HEK293 (cell line): ENCODE results near the gene IL16.
A peak's percentile ranks its signal among the peaks of the same experiment; 100 is the strongest.

Experiments used
- CTCF ChIA-PET: fragments of 350-600 bp; formaldehyde crosslinking; extraction: SDS; loops from one replicate; lab custom pipeline; 2021; ENCODE audit warnings: antibody characterized with exemption; lab: Yijun Ruan, JAX
- POLR2A ChIA-PET: fragments of 300-600 bp; formaldehyde crosslinking; extraction: SDS; loops from one replicate; lab custom pipeline; 2020; ENCODE audit warnings: antibody characterized with exemption, inconsistent platforms; lab: Yijun Ruan, JAX
- H3K27ac ChIP-seq: fragments of 200-500 bp; sonication (Bioruptor generic); 2 replicates; pipeline ENCODE4 v1.5.1; 2014; ENCODE audit warnings: low read depth, low read length, control low read depth, inconsistent platforms; ENCODE audit errors: extremely low read depth
- H3K36me3 ChIP-seq, 2 experiments: fragments of 200-500 bp in 1 of 2; sonication (Bioruptor generic) in 1 of 2; 1 replicate in 1 of 2; 2 replicates in 1 of 2; pipeline ENCODE4 v1.5.1; 2014 to 2017; ENCODE audit warnings: inconsistent platforms in 2 of 2, low read length in 2 of 2; ENCODE audit not compliant: control insufficient read depth in 2 of 2, insufficient read depth in 1 of 2
- H3K4me1 ChIP-seq: fragments of 200-500 bp; sonication (Bioruptor generic); 2 replicates; pipeline ENCODE4 v1.5.1; 2014; ENCODE audit warnings: mild to moderate bottlenecking, low read length, inconsistent platforms; ENCODE audit not compliant: control insufficient read depth, insufficient read depth
- H3K4me3 ChIP-seq: 2 replicates; pipeline ENCODE4 v1.5.1; 2011; ENCODE audit warnings: low read depth, mild to moderate bottlenecking, control low read depth, low read length, moderate library complexity
- H3K9me3 ChIP-seq: fragments of 200-500 bp; sonication (Bioruptor generic); 2 replicates; pipeline ENCODE4 v1.5.1; 2014; ENCODE audit warnings: low read depth, low read length, inconsistent platforms; ENCODE audit not compliant: control insufficient read depth, insufficient read depth
- INSM2 ChIP-seq: fragments of 450-650 bp; formaldehyde crosslinking; IDR thresholded peaks from 2 replicates; pipeline ENCODE4 v1.5.1; 2016; ENCODE audit warnings: missing biosample characterization, missing genetic modification characterization
- KLF9 ChIP-seq: fragments of 450-650 bp; formaldehyde crosslinking; IDR thresholded peaks from 2 replicates; pipeline ENCODE4 v1.5.1; 2016; ENCODE audit warnings: missing biosample characterization, missing genetic modification characterization, low read depth
- OSR2 ChIP-seq: fragments of 450-650 bp; formaldehyde crosslinking; IDR thresholded peaks from 2 replicates; pipeline ENCODE4 v1.5.1; 2016; ENCODE audit warnings: missing biosample characterization, missing genetic modification characterization
- SETDB1 ChIP-seq: IDR thresholded peaks from one replicate; pipeline ENCODE4 v1.6.1; 2017; ENCODE audit warnings: mild to moderate bottlenecking, low read length, moderate library complexity, mixed read lengths; ENCODE audit not compliant: insufficient read length
- ZBTB11 ChIP-seq: fragments of 450-650 bp; formaldehyde crosslinking; conservative IDR thresholded peaks from 2 replicates; pipeline ENCODE4 v1.5.1; 2016; ENCODE audit warnings: low read depth, missing biosample characterization, missing genetic modification characterization
- ZBTB48 ChIP-seq: fragments of 450-650 bp; formaldehyde crosslinking; IDR thresholded peaks from 2 replicates; pipeline ENCODE4 v1.5.1; 2016; ENCODE audit warnings: missing biosample characterization, missing genetic modification characterization
- ZBTB7A ChIP-seq: fragments of 450-650 bp; formaldehyde crosslinking; IDR thresholded peaks from 2 replicates; pipeline ENCODE4 v1.5.1; 2016; ENCODE audit warnings: low read depth, missing biosample characterization, missing genetic modification characterization
- ZFP3 ChIP-seq: fragments of 450-650 bp; formaldehyde crosslinking; IDR thresholded peaks from 2 replicates; pipeline ENCODE4 v1.5.1; 2016; ENCODE audit warnings: low read depth, missing biosample characterization, missing genetic modification characterization
- ZNF214 ChIP-seq: fragments of 450-650 bp; formaldehyde crosslinking; IDR thresholded peaks from 2 replicates; pipeline ENCODE4 v1.5.1; 2017; ENCODE audit warnings: missing biosample characterization, mild to moderate bottlenecking, missing genetic modification characterization, borderline replicate concordance
- ZNF223 ChIP-seq: fragments of 450-650 bp; formaldehyde crosslinking; IDR thresholded peaks from 2 replicates; pipeline ENCODE4 v1.5.1; 2016; ENCODE audit warnings: missing biosample characterization, missing genetic modification characterization
- ZNF266 ChIP-seq: fragments of 450-650 bp; formaldehyde crosslinking; IDR thresholded peaks from 2 replicates; pipeline ENCODE4 v1.5.1; 2016; ENCODE audit warnings: missing biosample characterization, missing genetic modification characterization, low read depth
- ZNF302 ChIP-seq: fragments of 450-650 bp; formaldehyde crosslinking; IDR thresholded peaks from 2 replicates; pipeline ENCODE4 v1.5.1; 2016; ENCODE audit warnings: missing biosample characterization, missing genetic modification characterization, low read depth
- ZNF354C ChIP-seq: fragments of 450-650 bp; formaldehyde crosslinking; IDR thresholded peaks from 2 replicates; pipeline ENCODE4 v1.5.1; 2016; ENCODE audit warnings: missing biosample characterization, missing genetic modification characterization, low read depth, borderline replicate concordance
- ZNF423 ChIP-seq: fragments of 450-650 bp; formaldehyde crosslinking; IDR thresholded peaks from 2 replicates; pipeline ENCODE4 v1.5.1; 2016; ENCODE audit warnings: missing biosample characterization, missing genetic modification characterization
- ZNF433 ChIP-seq: fragments of 450-650 bp; formaldehyde crosslinking; IDR thresholded peaks from 2 replicates; pipeline ENCODE4 v1.5.1; 2016; ENCODE audit warnings: missing biosample characterization, missing genetic modification characterization, low read depth
- ZNF530 ChIP-seq: fragments of 450-650 bp; formaldehyde crosslinking; IDR thresholded peaks from 2 replicates; pipeline ENCODE4 v1.5.1; 2016; ENCODE audit warnings: low read depth, missing biosample characterization, missing genetic modification characterization
- ZNF548 ChIP-seq: fragments of 450-650 bp; formaldehyde crosslinking; IDR thresholded peaks from 2 replicates; pipeline ENCODE4 v1.5.1; 2016; ENCODE audit warnings: missing biosample characterization, missing genetic modification characterization
- ZNF555 ChIP-seq: fragments of 450-650 bp; formaldehyde crosslinking; conservative IDR thresholded peaks from 2 replicates; pipeline ENCODE4 v1.5.1; 2017; ENCODE audit warnings: missing biosample characterization, mild to moderate bottlenecking, missing genetic modification characterization, inconsistent platforms
- ZNF571 ChIP-seq: fragments of 450-650 bp; formaldehyde crosslinking; IDR thresholded peaks from 2 replicates; pipeline ENCODE4 v1.5.0; 2017; ENCODE audit warnings: missing biosample characterization, missing genetic modification characterization
- ZNF596 ChIP-seq: fragments of 450-650 bp; IDR thresholded peaks from 2 replicates; pipeline ENCODE4 v1.5.0; 2018; ENCODE audit warnings: missing biosample characterization, mild to moderate bottlenecking, missing genetic modification characterization, moderate library complexity
- ZNF600 ChIP-seq: fragments of 450-650 bp; formaldehyde crosslinking; IDR thresholded peaks from 2 replicates; pipeline ENCODE4 v1.5.1; 2016; ENCODE audit warnings: missing biosample characterization, missing genetic modification characterization
- ZNF610 ChIP-seq: fragments of 450-650 bp; formaldehyde crosslinking; IDR thresholded peaks from 2 replicates; pipeline ENCODE4 v1.5.1; 2016; ENCODE audit warnings: missing biosample characterization, missing genetic modification characterization, borderline replicate concordance
- ZNF624 ChIP-seq: fragments of 450-650 bp; formaldehyde crosslinking; IDR thresholded peaks from 2 replicates; pipeline ENCODE4 v1.5.1; 2017; ENCODE audit warnings: missing biosample characterization, missing genetic modification characterization
- ZNF629 ChIP-seq: fragments of 450-650 bp; formaldehyde crosslinking; IDR thresholded peaks from 2 replicates; pipeline ENCODE4 v1.5.1; 2017; ENCODE audit warnings: missing biosample characterization, missing genetic modification characterization
- ZNF639 ChIP-seq: fragments of 450-650 bp; formaldehyde crosslinking; IDR thresholded peaks from 2 replicates; pipeline ENCODE4 v1.5.1; 2016; ENCODE audit warnings: missing biosample characterization, missing genetic modification characterization
- ZNF658 ChIP-seq: fragments of 450-650 bp; formaldehyde crosslinking; IDR thresholded peaks from 2 replicates; pipeline ENCODE4; 2016; ENCODE audit warnings: missing biosample characterization, missing genetic modification characterization
- ZNF747 ChIP-seq: fragments of 450-650 bp; formaldehyde crosslinking; IDR thresholded peaks from 2 replicates; pipeline ENCODE4 v1.5.1; 2016; ENCODE audit warnings: missing biosample characterization, missing genetic modification characterization
- TF ChIP-seq, protein P1 (sequence below): fragments of 450-650 bp; formaldehyde crosslinking; IDR thresholded peaks from 2 replicates; pipeline ENCODE4 v1.5.1; 2016; ENCODE audit warnings: missing biosample characterization, missing genetic modification characterization
- TF ChIP-seq, protein P2 (sequence below): fragments of 450-650 bp; formaldehyde crosslinking; IDR thresholded peaks from 2 replicates; pipeline ENCODE4 v1.5.1; 2017; ENCODE audit warnings: missing biosample characterization, mild to moderate bottlenecking, missing genetic modification characterization, moderate library complexity

Gene IL16

DNA sequence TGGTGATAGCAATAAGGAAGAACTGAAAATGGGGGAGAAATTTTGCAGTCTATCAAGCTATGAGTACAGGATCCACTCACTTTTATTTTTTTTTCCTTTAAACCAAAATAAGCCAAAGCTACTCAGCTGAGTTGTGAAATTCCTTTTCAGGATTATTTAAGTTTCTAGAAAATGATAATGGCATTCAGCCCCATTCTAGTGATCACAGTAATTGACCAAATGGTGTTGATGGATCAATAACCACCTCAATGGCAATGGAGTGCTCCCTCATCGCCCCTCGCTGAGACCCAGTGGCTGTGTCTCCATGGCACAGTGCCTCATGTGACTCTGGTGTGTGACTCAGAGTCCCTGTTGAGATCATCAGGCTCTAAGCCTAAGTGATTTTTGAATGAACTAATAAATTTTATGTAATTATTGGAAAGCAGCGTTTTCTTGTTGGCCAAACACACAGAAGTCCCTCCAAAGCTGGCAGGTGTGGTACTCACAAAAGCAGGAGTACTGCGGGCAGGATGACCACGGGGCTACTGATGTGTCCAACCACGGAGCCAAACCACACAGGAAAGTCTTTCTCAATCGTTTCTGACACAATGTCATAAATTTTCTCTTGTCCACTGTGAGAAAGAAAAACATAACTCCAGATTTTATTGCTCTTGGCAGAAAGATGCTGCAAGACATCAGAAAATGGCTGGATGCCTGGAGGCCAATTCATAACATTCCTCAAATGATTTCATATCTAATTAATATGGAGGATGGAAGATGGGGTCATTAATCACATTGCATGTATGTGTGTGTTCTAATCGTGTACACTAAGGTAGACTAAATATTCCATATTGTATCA, 141.7 kb downstream of the IL16 start:
- Histone ChIP-seq H3K4me3 (no peak overlapping the region), H3K4me1 (peaks cover 5% of the 10 kb centered on the region; the same call in 1 of the 2 replicates), H3K9me3 (no peaks in the 10 kb centered on the region), H3K36me3 (no peaks in the 10 kb centered on the region), H3K27ac (no peak overlapping the region; the same call in 1 of the 2 replicates)
- ChIA-PET POLR2A (no interaction called here), CTCF (interaction anchor here (1.9 to 3.1 kb wide), 4 partner anchors 12 to 72 kb away, joined by 4 to 17 read pairs (median 8); no protein-coding TSS in a partner anchor)
- TF ChIP-seq ZNF302 (tag by site-specific recombination) = no peak
- peak; percentile 79 for TF ChIP-seq ZNF629 (tag by site-specific recombination)
- TF ChIP-seq ZNF266 = no peak
- TF ChIP-seq INSM2 (tag by site-specific recombination) = peak; percentile 55; the same call in 1 of the 2 replicates
- TF ChIP-seq, protein P1, sequence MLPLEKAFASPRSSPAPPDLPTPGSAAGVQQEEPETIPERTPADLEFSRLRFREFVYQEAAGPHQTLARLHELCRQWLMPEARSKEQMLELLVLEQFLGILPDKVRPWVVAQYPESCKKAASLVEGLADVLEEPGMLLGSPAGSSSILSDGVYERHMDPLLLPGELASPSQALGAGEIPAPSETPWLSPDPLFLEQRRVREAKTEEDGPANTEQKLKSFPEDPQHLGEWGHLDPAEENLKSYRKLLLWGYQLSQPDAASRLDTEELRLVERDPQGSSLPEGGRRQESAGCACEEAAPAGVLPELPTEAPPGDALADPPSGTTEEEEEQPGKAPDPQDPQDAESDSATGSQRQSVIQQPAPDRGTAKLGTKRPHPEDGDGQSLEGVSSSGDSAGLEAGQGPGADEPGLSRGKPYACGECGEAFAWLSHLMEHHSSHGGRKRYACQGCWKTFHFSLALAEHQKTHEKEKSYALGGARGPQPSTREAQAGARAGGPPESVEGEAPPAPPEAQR = no peak
- TF ChIP-seq ZNF354C = no peak
- no peak for TF ChIP-seq ZNF610
- no peak for TF ChIP-seq ZNF530 (tag by site-specific recombination)
- TF ChIP-seq ZBTB11 = no peak
- TF ChIP-seq ZNF555 (tag by site-specific recombination) = no peak
- TF ChIP-seq ZNF223 (tag by site-specific recombination) = no peak
- no peak for TF ChIP-seq ZNF658 (tag by site-specific recombination)
- no peak for TF ChIP-seq SETDB1
- no peak for TF ChIP-seq ZBTB48 (tag by site-specific recombination)
- no peak for TF ChIP-seq ZNF747
- TF ChIP-seq, protein P2, sequence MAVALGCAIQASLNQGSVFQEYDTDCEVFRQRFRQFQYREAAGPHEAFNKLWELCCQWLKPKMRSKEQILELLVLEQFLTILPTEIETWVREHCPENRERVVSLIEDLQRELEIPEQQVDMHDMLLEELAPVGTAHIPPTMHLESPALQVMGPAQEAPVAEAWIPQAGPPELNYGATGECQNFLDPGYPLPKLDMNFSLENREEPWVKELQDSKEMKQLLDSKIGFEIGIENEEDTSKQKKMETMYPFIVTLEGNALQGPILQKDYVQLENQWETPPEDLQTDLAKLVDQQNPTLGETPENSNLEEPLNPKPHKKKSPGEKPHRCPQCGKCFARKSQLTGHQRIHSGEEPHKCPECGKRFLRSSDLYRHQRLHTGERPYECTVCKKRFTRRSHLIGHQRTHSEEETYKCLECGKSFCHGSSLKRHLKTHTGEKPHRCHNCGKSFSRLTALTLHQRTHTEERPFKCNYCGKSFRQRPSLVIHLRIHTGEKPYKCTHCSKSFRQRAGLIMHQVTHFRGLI = peak; percentile 65; the same call in 1 of the 2 replicates
- no peak for TF ChIP-seq ZNF433
- peak; percentile 18; the same call in 1 of the 2 replicates for TF ChIP-seq ZNF600 (tag by site-specific recombination)
- TF ChIP-seq ZNF639 (tag by site-specific recombination) = peak; percentile 38; the same call in 1 of the 2 replicates
- no peak for TF ChIP-seq KLF9
- TF ChIP-seq ZNF624 (tag by site-specific recombination) = no peak
- no peak for TF ChIP-seq ZNF423
- TF ChIP-seq OSR2 (tag by site-specific recombination) = peak; percentile 68
- TF ChIP-seq ZNF214 (tag by site-specific recombination) = no peak
- no peak for TF ChIP-seq ZBTB7A (tag by site-specific recombination)
- no peak for TF ChIP-seq ZNF548 (tag by site-specific recombination)
- TF ChIP-seq ZNF571 (tag by site-specific recombination) = no peak
- no peak for TF ChIP-seq ZNF596 (tag by site-specific recombination)
- no peak for TF ChIP-seq ZFP3
